ENCODE data around the gene ZNF740. TPM values are rescaled to one million over a fixed set of nuclear protein-coding genes. Genes with fewer than 3 reads are reported as not detected.

Gene ZNF740
- polyA plus RNA-seq, 1 donor from 2014 or later: 24.3 TPM

DNA sequence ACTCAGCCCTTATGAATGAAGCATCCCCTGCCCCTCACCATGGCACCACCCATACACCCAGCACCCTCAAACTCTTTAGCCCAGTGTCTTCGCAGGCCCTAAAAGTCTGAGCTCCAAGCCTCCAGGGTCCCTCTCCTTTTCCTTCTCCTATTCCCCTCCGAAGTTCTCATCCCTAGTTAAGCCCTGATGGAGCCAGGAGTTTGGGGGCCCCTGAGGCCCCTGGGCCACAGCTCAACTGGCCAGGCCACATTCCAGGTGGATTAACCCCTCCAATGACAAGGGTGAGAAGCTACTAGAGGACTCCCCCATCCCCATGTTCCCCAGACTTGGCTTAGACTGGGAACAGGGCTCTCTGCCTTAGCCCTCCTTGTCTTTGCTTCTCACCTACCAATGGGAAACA is 48.9 kb downstream of the ZNF740 start:
- Histone ChIP-seq H3K4me2 (ENCODE audit: low read length) (no peak overlapping the region), H3K36me3 (ENCODE audit: insufficient read depth, low read length) (no peaks in the 10 kb centered on the region), H4K20me1 (ENCODE audit: insufficient read depth) (no peaks in the 10 kb centered on the region), H3K9me2 (ENCODE audit: insufficient read depth, low read length) (no peaks in the 10 kb centered on the region), H3K4me3 (ENCODE audit: low read length) (no peak overlapping the region), H3K9ac (ENCODE audit: low read length) (no peak overlapping the region), H3K79me2 (replicated peaks; ENCODE audit: insufficient read depth, low read length) (no peaks in the 10 kb centered on the region), H3K27me3 (ENCODE audit: insufficient read depth, low read depth, low read length) (peaks cover 21% of the 10 kb centered on the region), H2AFZ (ENCODE audit: low read depth, low read length) (no peak overlapping the region), H3F3A (ENCODE audit: insufficient read depth, low read length, poor library complexity, severe bottlenecking) (no peaks in the 10 kb centered on the region), H3K27ac (ENCODE audit: low read length) (no peak overlapping the region), H3K9me3 (ENCODE audit: low read length) (no peaks in the 10 kb centered on the region)
- TF ChIP-seq, protein P1, sequence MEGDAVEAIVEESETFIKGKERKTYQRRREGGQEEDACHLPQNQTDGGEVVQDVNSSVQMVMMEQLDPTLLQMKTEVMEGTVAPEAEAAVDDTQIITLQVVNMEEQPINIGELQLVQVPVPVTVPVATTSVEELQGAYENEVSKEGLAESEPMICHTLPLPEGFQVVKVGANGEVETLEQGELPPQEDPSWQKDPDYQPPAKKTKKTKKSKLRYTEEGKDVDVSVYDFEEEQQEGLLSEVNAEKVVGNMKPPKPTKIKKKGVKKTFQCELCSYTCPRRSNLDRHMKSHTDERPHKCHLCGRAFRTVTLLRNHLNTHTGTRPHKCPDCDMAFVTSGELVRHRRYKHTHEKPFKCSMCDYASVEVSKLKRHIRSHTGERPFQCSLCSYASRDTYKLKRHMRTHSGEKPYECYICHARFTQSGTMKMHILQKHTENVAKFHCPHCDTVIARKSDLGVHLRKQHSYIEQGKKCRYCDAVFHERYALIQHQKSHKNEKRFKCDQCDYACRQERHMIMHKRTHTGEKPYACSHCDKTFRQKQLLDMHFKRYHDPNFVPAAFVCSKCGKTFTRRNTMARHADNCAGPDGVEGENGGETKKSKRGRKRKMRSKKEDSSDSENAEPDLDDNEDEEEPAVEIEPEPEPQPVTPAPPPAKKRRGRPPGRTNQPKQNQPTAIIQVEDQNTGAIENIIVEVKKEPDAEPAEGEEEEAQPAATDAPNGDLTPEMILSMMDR (IDR thresholded peaks at IDR 0.05; ENCODE audit: poor library complexity, severe bottlenecking): no peak
- TF ChIP-seq EZH2 (IDR thresholded peaks at IDR 0.05; ENCODE audit: borderline replicate concordance, insufficient read depth, low read length, poor library complexity, severe bottlenecking): no peak
- no peak for TF ChIP-seq SMC3 (conservative IDR thresholded peaks at IDR 0.05; ENCODE audit: poor library complexity)
- TF ChIP-seq POLR2AphosphoS5 (IDR thresholded peaks at IDR 0.05): no peak
- no peak for TF ChIP-seq RAD21 (conservative IDR thresholded peaks at IDR 0.05)
- TF ChIP-seq EP300 (conservative IDR thresholded peaks at IDR 0.05; ENCODE audit: poor library complexity, severe bottlenecking): no peak
- no peak for TF ChIP-seq MXI1 (conservative IDR thresholded peaks at IDR 0.05; ENCODE audit: poor library complexity, severe bottlenecking)
- TF ChIP-seq, protein P2, sequence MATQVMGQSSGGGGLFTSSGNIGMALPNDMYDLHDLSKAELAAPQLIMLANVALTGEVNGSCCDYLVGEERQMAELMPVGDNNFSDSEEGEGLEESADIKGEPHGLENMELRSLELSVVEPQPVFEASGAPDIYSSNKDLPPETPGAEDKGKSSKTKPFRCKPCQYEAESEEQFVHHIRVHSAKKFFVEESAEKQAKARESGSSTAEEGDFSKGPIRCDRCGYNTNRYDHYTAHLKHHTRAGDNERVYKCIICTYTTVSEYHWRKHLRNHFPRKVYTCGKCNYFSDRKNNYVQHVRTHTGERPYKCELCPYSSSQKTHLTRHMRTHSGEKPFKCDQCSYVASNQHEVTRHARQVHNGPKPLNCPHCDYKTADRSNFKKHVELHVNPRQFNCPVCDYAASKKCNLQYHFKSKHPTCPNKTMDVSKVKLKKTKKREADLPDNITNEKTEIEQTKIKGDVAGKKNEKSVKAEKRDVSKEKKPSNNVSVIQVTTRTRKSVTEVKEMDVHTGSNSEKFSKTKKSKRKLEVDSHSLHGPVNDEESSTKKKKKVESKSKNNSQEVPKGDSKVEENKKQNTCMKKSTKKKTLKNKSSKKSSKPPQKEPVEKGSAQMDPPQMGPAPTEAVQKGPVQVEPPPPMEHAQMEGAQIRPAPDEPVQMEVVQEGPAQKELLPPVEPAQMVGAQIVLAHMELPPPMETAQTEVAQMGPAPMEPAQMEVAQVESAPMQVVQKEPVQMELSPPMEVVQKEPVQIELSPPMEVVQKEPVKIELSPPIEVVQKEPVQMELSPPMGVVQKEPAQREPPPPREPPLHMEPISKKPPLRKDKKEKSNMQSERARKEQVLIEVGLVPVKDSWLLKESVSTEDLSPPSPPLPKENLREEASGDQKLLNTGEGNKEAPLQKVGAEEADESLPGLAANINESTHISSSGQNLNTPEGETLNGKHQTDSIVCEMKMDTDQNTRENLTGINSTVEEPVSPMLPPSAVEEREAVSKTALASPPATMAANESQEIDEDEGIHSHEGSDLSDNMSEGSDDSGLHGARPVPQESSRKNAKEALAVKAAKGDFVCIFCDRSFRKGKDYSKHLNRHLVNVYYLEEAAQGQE (IDR thresholded peaks at IDR 0.05; ENCODE audit: borderline replicate concordance): no peak
- no peak for TF ChIP-seq TAF1 (IDR thresholded peaks at IDR 0.05; ENCODE audit: low read depth)

DNA sequence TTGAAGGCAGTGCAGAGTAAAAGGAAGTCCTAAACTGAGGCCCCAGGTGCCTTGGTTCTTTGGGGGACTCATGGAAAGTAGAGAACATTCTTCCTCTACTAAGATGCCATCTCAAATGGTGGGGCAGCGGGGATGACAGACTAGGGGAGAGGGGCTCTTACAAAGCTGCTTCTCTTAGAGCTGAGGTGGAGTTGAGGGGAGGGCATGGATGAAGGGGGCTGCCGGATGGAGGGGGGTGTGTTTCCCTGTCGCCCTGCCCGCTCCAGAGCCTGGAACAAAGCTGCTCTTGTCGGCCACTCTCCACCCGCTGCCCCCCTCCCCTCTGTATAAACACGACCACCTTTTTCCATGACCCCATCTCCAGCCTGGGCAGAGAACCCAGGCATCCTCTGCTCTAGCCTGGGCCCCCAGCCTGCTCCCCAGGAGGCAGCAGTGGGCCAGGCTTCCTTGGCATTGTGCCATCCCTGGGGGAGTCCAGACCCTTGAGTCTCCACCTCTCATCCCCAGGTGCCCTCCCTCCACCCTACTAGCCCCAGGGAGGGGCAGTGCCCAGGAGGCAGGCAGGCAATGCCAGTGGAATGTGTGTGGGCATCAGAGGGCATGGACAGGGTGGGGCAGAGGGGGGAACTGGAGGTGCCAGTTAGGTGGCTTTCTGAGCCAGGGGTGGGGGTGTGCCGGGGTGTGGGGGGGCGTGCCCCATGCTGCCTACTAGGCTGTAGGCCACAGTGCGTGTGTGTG is 49.8 kb downstream of the ZNF740 start:
- Histone ChIP-seq H4K20me1 (ENCODE audit: insufficient read depth) (no peaks in the 10 kb centered on the region), H3K79me2 (replicated peaks; ENCODE audit: insufficient read depth, low read length) (no peaks in the 10 kb centered on the region), H3K4me2 (ENCODE audit: low read length) (no peak overlapping the region), H3K9ac (ENCODE audit: low read length) (no peak overlapping the region), H3K36me3 (ENCODE audit: insufficient read depth, low read length) (no peaks in the 10 kb centered on the region), H3K9me3 (ENCODE audit: low read length) (no peaks in the 10 kb centered on the region), H3F3A (ENCODE audit: insufficient read depth, low read length, poor library complexity, severe bottlenecking) (no peaks in the 10 kb centered on the region), H3K4me3 (ENCODE audit: low read length) (no peak overlapping the region), H3K9me2 (ENCODE audit: insufficient read depth, low read length) (no peaks in the 10 kb centered on the region), H2AFZ (ENCODE audit: low read depth, low read length) (no peak overlapping the region), H3K27ac (ENCODE audit: low read length) (no peak overlapping the region), H3K27me3 (ENCODE audit: insufficient read depth, low read depth, low read length) (peaks cover 21% of the 10 kb centered on the region)
- no peak for TF ChIP-seq RAD21 (conservative IDR thresholded peaks at IDR 0.05)
- TF ChIP-seq, protein P2 (IDR thresholded peaks at IDR 0.05; ENCODE audit: borderline replicate concordance): no peak
- TF ChIP-seq MXI1 (conservative IDR thresholded peaks at IDR 0.05; ENCODE audit: poor library complexity, severe bottlenecking): no peak
- TF ChIP-seq TAF1 (IDR thresholded peaks at IDR 0.05; ENCODE audit: low read depth): no peak
- TF ChIP-seq SMC3 (conservative IDR thresholded peaks at IDR 0.05; ENCODE audit: poor library complexity): no peak
- TF ChIP-seq, protein P1 (IDR thresholded peaks at IDR 0.05; ENCODE audit: poor library complexity, severe bottlenecking): no peak
- no peak for TF ChIP-seq POLR2AphosphoS5 (IDR thresholded peaks at IDR 0.05)
- TF ChIP-seq EP300 (conservative IDR thresholded peaks at IDR 0.05; ENCODE audit: poor library complexity, severe bottlenecking): no peak
- TF ChIP-seq EZH2 (IDR thresholded peaks at IDR 0.05; ENCODE audit: borderline replicate concordance, insufficient read depth, low read length, poor library complexity, severe bottlenecking): no peak

Data from neural cell (in vitro differentiated cells).